Gastrocnemius medialis (tissue), 4 donors: ENCODE measurements around the gene CUX1.

Source experiments
- CTCF ChIP-seq, 5 experiments: fragments of 450-650 bp in 3 of 5; fragments of 200-600 bp in 2 of 5; sonication (generic) in 2 of 5; IDR thresholded peaks in 4 of 5; conservative IDR thresholded peaks in 1 of 5; 1 replicate in 4 of 5; 2 replicates in 1 of 5; pipeline ENCODE4 v1.5.1; 2016 to 2019; ENCODE audit warnings: antibody characterized with exemption in 5 of 5, mild to moderate bottlenecking in 3 of 5, moderate library complexity in 3 of 5
- POLR2A ChIP-seq, 2 donors: fragments of 450-650 bp; IDR thresholded peaks; one replicate each; pipeline ENCODE4 v1.6.1; 2017; ENCODE audit warnings: antibody characterized with exemption in 2 of 2, mild to moderate bottlenecking in 2 of 2, moderate library complexity in 2 of 2

GRCh38 chr7:102185796-102186195 lies 368.4 kb downstream of the CUX1 start:
- TF ChIP-seq CTCF (IDR thresholded peaks at IDR 0.05 in 4 of 5, conservative IDR thresholded peaks at IDR 0.05 in 1 of 5) (no peak), POLR2A (IDR thresholded peaks at IDR 0.05) (no peak)
